Omental fat pad (tissue), 4 donors: ENCODE results near the gene RAX2. TPM values are rescaled to one million over a fixed set of nuclear protein-coding genes. Genes with fewer than 3 reads are reported as not detected.

Source experiments
- ATAC-seq: fragments of 150-250 bp; one replicate; pipeline ENCODE4 v1.9.1; 2016; ENCODE audit warnings: mild to moderate bottlenecking, moderate library complexity; ENCODE audit not compliant: low FRiP score
- DNase-seq: peaks from one replicate; pipeline ENCODE4 v3.0.0-alpha.2; 2019; ENCODE audit warnings: low spot score
- total RNA-seq, 4 donors: library from RNA; depleted of rRNA; stranded (reverse); fragments of >200 nt; gene quantifications; one replicate each; pipeline ENCODE4 v1.1.0, GENCODE V29; 2016
- TF ChIP-seq, protein P1 (sequence below), 3 donors: fragments of 450-650 bp; IDR thresholded peaks; one replicate each; pipeline ENCODE4 v1.5.1; 2016 to 2017; ENCODE audit warnings: antibody characterized with exemption in 3 of 3, mild to moderate bottlenecking in 3 of 3, moderate library complexity in 2 of 3

Gene RAX2
- total RNA-seq, 4 donors from 2014 or later = 0.19 TPM; not detected in 3

DNA sequence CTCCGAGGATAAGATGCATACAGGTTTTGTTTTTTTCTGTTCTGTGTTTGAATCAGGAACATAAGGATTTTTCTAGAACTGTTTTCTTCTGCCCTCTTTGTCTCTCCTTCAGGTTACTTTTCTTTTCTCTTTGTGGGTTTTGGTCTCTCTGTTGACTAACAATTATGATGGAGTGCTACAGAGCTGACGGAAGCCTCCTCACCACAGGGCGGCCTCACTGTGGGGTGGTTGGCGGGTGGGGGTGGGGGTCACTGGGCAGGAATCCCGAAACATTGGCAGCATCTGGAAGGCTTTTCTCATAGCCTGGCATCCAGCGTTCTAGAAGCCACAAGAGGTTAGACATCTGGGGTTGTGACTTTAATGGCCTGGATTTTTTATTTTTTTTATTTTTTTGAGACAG lies 26.1 kb upstream of the RAX2 start:
- no peak for DNase-seq
- TF ChIP-seq, protein P1, sequence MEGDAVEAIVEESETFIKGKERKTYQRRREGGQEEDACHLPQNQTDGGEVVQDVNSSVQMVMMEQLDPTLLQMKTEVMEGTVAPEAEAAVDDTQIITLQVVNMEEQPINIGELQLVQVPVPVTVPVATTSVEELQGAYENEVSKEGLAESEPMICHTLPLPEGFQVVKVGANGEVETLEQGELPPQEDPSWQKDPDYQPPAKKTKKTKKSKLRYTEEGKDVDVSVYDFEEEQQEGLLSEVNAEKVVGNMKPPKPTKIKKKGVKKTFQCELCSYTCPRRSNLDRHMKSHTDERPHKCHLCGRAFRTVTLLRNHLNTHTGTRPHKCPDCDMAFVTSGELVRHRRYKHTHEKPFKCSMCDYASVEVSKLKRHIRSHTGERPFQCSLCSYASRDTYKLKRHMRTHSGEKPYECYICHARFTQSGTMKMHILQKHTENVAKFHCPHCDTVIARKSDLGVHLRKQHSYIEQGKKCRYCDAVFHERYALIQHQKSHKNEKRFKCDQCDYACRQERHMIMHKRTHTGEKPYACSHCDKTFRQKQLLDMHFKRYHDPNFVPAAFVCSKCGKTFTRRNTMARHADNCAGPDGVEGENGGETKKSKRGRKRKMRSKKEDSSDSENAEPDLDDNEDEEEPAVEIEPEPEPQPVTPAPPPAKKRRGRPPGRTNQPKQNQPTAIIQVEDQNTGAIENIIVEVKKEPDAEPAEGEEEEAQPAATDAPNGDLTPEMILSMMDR (IDR thresholded peaks at IDR 0.05) = no peak

DNA sequence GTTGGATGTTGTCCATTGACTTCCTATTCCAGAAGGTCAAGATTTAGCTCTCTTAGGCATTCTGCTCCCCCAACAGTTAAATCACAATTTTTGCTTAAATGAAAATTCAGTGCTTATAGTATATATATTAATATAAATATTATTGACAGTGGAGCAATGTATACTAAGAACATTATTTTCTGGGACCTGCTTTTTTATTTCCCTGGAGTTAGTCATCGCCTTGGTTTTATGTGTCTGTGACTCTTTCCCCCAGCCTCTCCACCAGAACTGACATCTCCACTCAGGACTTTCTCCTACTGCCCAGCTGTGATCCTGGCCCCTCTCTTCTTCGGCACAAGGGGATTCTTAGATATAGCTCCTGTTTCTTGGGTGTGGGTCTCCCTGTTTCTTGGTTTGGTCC lies 24.3 kb upstream of the RAX2 start:
- no peak for DNase-seq
- TF ChIP-seq, protein P1 (IDR thresholded peaks at IDR 0.05) = no peak
- ATAC-seq = no peak

More for the DNA sequence above, 26.1 kb upstream of the RAX2 start:
- no peak for ATAC-seq

DNA sequence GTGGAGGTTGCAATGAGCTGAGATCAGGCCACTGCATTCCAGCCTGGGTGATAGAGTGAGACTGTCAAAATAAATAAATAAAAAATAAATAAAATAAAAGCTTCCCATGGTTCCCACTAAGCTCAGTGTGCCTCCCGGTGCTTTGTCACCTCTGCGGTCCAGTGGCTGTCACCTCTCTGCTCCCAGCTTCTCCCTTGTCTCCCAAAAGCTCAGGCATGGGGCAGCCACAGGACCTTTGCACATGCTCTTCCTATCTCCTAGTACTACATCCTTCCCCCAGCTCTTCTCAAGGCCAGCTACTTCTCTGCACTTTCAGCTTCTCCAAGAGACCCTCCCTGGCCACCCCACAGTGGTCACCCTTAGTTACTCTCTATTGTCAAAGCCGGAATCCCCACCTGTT lies 21.8 kb upstream of the RAX2 start:
- TF ChIP-seq, protein P1 (IDR thresholded peaks at IDR 0.05) = no peak
- DNase-seq = no peak
- ATAC-seq = no peak

DNA sequence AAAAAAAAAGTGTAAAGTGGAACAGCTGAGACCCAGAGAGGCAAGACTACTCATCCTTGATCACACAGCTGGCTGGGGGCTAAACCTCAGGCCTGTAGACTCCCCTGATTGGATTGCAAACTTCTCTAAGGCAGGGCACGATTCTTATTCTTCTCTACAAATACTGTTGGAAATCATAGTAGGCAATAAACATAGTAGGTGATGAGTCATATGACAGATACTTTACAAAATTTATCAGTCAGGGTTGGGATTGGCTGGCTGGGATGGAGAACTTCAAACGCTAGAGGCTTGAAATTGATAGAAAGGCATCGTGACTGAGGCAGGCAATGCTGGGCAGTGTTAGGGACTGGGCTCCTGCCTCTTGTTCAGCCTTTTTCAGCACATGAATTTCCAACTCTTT lies 20.1 kb upstream of the RAX2 start:
- DNase-seq (no peak), ATAC-seq (no peak)
- TF ChIP-seq, protein P1 (IDR thresholded peaks at IDR 0.05) = no peak

DNA sequence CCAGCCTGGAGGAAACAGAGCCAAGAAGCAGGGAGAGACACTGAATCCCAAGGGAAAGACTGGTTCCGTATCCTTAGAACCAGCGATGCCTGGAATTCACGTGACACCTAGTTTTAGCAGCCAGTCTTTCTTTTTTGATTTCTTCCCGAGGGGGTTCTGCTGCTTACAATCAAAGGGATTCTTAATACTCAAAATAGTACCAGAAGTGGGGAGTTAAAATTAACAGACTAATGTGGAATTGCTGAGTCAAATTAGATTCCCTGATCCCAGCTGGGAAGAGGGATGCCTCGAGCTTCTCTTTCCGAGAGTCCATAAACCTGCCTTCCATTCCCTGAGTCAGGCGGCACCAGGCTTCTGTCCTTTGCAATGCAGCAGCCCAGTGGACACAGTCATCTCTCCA lies 18.9 kb upstream of the RAX2 start:
- TF ChIP-seq, protein P1 (IDR thresholded peaks at IDR 0.05) = no peak
- DNase-seq (no peak), ATAC-seq (no peak)

DNA sequence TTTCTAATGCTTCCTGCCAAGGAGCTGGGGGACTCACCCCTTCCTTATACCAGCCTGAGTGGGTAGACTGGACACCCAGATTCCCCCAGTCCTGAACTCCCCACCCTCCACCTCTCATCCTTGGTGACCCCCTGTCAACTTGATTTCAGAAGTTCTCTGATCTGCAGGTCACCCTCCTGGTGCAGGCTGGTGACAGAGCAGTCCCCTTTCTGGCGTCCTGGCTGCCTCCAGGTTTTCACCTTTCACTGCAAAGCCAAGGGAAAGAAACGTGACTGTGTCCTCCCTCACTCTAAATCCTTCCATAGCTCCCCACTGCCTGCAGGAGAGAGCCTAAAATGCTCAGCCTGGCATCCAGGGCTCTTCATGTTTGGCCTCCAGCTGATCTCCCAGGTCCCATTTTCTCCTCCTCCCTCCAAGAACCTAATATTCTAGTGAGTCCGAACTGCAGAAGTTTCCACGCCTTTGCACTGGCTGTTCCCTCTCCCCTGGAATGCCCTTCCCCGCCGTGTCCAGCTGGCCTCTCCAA lies 18.2 kb upstream of the RAX2 start:
- TF ChIP-seq, protein P1 (IDR thresholded peaks at IDR 0.05) = no peak
- DNase-seq (no peak), ATAC-seq (no peak)

DNA sequence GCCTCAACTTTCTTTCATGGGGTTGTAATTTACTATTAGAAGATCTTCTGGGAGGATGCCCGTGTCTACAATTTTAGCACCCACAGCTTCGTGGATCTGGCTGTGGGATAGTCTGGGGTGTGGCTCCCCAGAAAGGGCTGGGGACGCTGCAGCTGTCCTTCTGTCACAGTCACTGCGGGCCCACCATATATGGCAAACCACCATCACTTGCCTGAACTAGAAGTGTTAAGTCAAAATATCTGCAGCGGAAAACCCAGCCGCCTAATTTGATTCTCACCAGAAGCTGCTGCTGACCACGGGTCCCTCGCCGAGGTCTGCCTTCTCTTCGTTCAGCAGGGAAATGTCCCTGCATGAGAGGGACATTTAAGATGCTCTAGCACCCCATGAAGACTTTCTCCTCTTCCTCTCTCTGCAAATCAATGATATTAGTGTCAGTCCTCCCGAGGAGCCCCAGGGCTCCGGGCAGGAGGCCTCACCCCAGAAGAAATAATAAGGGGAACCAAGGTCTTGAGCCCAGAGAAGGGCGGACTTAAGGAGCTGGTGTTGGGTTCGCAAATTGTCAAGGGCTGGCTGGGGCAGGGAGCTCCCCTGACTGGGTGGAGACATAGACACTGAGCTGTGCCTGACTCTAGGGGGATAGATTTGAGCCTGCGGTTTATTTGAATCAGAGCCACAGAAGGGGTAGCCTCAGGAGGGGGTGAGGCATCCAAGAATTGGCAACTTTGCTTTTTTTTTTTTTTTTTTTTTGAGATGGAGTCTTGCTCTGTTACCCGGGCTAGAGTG lies 17.2 kb upstream of the RAX2 start:
- DNase-seq = no peak
- TF ChIP-seq, protein P1 (IDR thresholded peaks at IDR 0.05) = no peak
- ATAC-seq = no peak
